ENCODE measurements around the gene WDHD1.

WDHD1 gene

GRCh38 chr14:54890788-54891187 is 136.1 kb downstream of the WDHD1 start:
- DNase-seq (ENCODE audit: low read depth): no peak
- TF ChIP-seq CTCF (IDR thresholded peaks at IDR 0.05; ENCODE audit: insufficient read depth, low read depth, low read length, missing control alignments): no peak
- no peak overlapping the region for H3K4me3 ChIP-seq (ENCODE audit: low read length)

GRCh38 chr14:54889919-54890318 is 137.0 kb downstream of the WDHD1 start:
- DNase-seq (ENCODE audit: low read depth): peak; percentile 48
- H3K4me3 ChIP-seq (ENCODE audit: low read length): no peak overlapping the region
- TF ChIP-seq CTCF (IDR thresholded peaks at IDR 0.05; ENCODE audit: insufficient read depth, low read depth, low read length, missing control alignments): no peak

Data from epithelial cell of esophagus (primary cell).